HepG2 (cell line): ENCODE measurements around the gene ACSL5.
A peak's percentile ranks its signal among the peaks of the same experiment; 100 is the strongest.

Experiments
- AKAP8 ChIP-seq: sonication (generic); formaldehyde crosslinking; IDR thresholded peaks from 2 replicates; pipeline ENCODE4 v1.5.1; 2020; ENCODE audit warnings: mild to moderate bottlenecking, missing genetic modification reagents
- ZFX ChIP-seq: sonication (generic); formaldehyde crosslinking; IDR thresholded peaks from 2 replicates; pipeline ENCODE4 v1.4.0; 2020; ENCODE audit warnings: mild to moderate bottlenecking, low read depth, missing genetic modification reagents, moderate library complexity
- ZNF557 ChIP-seq: sonication (generic); formaldehyde crosslinking; IDR thresholded peaks from 2 replicates; pipeline ENCODE4 v1.4.0; 2020; ENCODE audit warnings: missing genetic modification reagents
- TF ChIP-seq, protein P1 (sequence below): sonication (generic); formaldehyde crosslinking; IDR thresholded peaks from 2 replicates; pipeline ENCODE4 v1.5.0; 2020; ENCODE audit warnings: mild to moderate bottlenecking, missing genetic modification reagents, moderate library complexity

DNA sequence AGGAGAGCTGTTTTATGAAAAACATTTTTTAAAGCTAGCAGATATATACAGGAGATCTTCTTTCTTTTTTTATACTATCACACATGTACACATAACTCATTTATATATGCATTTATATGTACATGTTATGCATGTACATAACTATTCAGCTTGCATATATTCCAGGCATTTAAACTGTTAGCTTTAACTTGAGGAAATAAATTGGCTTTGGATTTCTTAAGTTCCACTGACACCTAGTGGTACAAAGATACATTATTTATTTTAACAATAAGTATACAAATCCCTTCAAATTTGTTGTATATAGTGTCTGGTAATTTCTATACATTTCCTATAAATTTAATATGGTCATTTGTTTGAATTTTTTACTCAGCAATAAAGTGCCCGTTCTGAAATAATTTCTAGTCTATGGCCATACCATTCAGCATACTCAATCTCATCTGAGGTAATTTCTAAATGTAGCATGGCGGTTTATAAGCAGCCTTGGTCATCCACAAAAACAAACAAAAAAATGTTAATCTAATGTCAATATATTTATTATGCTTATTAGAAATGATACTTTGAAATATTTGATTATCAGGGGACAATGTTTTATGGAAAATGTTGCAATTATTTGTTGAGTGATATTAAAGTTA is 61.2 kb downstream of the ACSL5 start:
- no peak for TF ChIP-seq AKAP8 (CRISPR knock-in tag)
- TF ChIP-seq, protein P1, sequence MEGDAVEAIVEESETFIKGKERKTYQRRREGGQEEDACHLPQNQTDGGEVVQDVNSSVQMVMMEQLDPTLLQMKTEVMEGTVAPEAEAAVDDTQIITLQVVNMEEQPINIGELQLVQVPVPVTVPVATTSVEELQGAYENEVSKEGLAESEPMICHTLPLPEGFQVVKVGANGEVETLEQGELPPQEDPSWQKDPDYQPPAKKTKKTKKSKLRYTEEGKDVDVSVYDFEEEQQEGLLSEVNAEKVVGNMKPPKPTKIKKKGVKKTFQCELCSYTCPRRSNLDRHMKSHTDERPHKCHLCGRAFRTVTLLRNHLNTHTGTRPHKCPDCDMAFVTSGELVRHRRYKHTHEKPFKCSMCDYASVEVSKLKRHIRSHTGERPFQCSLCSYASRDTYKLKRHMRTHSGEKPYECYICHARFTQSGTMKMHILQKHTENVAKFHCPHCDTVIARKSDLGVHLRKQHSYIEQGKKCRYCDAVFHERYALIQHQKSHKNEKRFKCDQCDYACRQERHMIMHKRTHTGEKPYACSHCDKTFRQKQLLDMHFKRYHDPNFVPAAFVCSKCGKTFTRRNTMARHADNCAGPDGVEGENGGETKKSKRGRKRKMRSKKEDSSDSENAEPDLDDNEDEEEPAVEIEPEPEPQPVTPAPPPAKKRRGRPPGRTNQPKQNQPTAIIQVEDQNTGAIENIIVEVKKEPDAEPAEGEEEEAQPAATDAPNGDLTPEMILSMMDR (CRISPR knock-in tag), result peak; percentile 59
- no peak for TF ChIP-seq ZFX (CRISPR knock-in tag)
- TF ChIP-seq ZNF557, result no peak
